ENCODE results near the gene RAPGEF1.

DNA sequence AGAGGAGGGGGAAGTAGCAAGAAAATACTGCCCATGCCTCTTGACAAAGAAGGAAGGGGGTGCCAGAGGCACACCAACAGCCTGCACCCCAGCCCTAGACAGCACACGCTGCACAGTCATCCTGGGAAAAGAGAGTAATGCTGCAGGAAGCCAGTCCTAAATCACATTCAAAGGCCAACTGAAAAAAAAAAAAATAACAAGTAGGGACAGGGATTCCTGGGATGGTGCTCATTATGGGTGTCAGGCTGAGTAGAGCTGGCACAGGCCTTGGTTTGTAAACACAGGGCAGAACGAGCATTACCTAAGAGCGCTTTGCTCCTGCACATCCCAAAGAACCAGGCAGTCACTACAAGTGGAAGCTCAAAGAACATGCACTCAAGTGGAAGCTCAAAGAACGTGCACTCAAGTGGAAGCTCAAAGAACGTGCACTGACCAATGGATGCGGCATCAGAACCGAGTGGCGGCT lies 7.8 kb downstream of the RAPGEF1 start:
- TF ChIP-seq EZH2 (IDR thresholded peaks at IDR 0.05; ENCODE audit: borderline replicate concordance) = no peak
- TF ChIP-seq, protein P1, sequence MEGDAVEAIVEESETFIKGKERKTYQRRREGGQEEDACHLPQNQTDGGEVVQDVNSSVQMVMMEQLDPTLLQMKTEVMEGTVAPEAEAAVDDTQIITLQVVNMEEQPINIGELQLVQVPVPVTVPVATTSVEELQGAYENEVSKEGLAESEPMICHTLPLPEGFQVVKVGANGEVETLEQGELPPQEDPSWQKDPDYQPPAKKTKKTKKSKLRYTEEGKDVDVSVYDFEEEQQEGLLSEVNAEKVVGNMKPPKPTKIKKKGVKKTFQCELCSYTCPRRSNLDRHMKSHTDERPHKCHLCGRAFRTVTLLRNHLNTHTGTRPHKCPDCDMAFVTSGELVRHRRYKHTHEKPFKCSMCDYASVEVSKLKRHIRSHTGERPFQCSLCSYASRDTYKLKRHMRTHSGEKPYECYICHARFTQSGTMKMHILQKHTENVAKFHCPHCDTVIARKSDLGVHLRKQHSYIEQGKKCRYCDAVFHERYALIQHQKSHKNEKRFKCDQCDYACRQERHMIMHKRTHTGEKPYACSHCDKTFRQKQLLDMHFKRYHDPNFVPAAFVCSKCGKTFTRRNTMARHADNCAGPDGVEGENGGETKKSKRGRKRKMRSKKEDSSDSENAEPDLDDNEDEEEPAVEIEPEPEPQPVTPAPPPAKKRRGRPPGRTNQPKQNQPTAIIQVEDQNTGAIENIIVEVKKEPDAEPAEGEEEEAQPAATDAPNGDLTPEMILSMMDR (IDR thresholded peaks at IDR 0.05; ENCODE audit: poor library complexity) = no peak

All from hepatocyte (in vitro differentiated cells).